Naive thymus-derived CD4-positive, alpha-beta T cell (primary cell): Measurements from ENCODE around the gene SLC25A41. TPM values are rescaled to one million over a fixed set of nuclear protein-coding genes. Genes with fewer than 3 reads are reported as not detected.

Experiments
- ATAC-seq: fragments of 150-1000 bp; cut with Tn5 transposase; 2 replicates; pipeline ENCODE4 v1.10.0; 2021; ENCODE audit warnings: mild to moderate bottlenecking, moderate library complexity
- CTCF ChIA-PET: fragments of 350-600 bp; sonication (Branson Sonifier 250); formaldehyde crosslinking; loops from one replicate; lab custom pipeline; 2021; ENCODE audit warnings: antibody characterized with exemption; lab: Charles Lee
- POLR2A ChIA-PET: fragments of 350-600 bp; sonication (Branson Sonifier 250); formaldehyde crosslinking; loops from one replicate; lab custom pipeline; 2021; ENCODE audit warnings: antibody characterized with exemption, inconsistent platforms; lab: Charles Lee
- DNase-seq, 9 donors: peaks; one replicate each; pipeline versions ENCODE4 v3.0.0 to v3.0.0-alpha.2; 2020 to 2022; ENCODE audit warnings: mixed read lengths in 1 of 9
- H3K27ac ChIP-seq: one replicate; pipeline ENCODE4 v1.7.0; 2013; ENCODE audit warnings: mild to moderate bottlenecking, low read depth, low read length, moderate library complexity
- H3K27me3 ChIP-seq, 2 donors: one replicate each; pipeline ENCODE4 v1.7.0; 2013; ENCODE audit warnings: low read length in 2 of 2, mild to moderate bottlenecking in 2 of 2, moderate library complexity in 2 of 2; ENCODE audit not compliant: control insufficient read depth in 2 of 2, insufficient read depth in 2 of 2
- H3K36me3 ChIP-seq, 3 experiments: 1 replicate in 2 of 3; 2 replicates in 1 of 3; pipeline ENCODE4 v1.7.0; 2013; ENCODE audit warnings: low read length in 3 of 3, mild to moderate bottlenecking in 3 of 3, moderate library complexity in 1 of 3; ENCODE audit not compliant: insufficient read depth in 3 of 3, control insufficient read depth in 2 of 3
- H3K4me1 ChIP-seq, 2 donors: one replicate each; pipeline ENCODE4 v1.7.0; 2013; ENCODE audit warnings: low read length in 2 of 2, mild to moderate bottlenecking in 2 of 2, moderate library complexity in 1 of 2; ENCODE audit not compliant: control insufficient read depth in 2 of 2, insufficient read depth in 2 of 2
- H3K4me3 ChIP-seq: 2 replicates; pipeline ENCODE4 v1.7.0; 2013; ENCODE audit warnings: mild to moderate bottlenecking, low read length
- H3K9me3 ChIP-seq, 3 experiments: 1 replicate in 2 of 3; 2 replicates in 1 of 3; pipeline ENCODE4 v1.7.0; 2013; ENCODE audit warnings: low read length in 3 of 3; ENCODE audit not compliant: control insufficient read depth in 2 of 3
- H3K27ac Mint-ChIP-seq, 9 donors: one replicate each; pipeline ENCODE4 v1.8.0; 2020 to 2022; ENCODE audit warnings: mixed read lengths in 9 of 9, mild to moderate bottlenecking in 8 of 9, moderate library complexity in 5 of 9, inconsistent platforms in 2 of 9
- H3K27me3 Mint-ChIP-seq, 5 donors: one replicate each; pipeline ENCODE4 v1.8.0; 2021 to 2022; ENCODE audit warnings: mixed read lengths in 5 of 5, mild to moderate bottlenecking in 1 of 5
- H3K36me3 Mint-ChIP-seq, 5 donors: one replicate each; pipeline ENCODE4 v1.8.0; 2020 to 2022; ENCODE audit warnings: mixed read lengths in 5 of 5, mild to moderate bottlenecking in 3 of 5, inconsistent platforms in 1 of 5
- H3K4me1 Mint-ChIP-seq, 7 donors: one replicate each; pipeline ENCODE4 v1.8.0; 2020 to 2022; ENCODE audit warnings: mixed read lengths in 7 of 7, mild to moderate bottlenecking in 3 of 7, inconsistent platforms in 1 of 7
- H3K4me3 Mint-ChIP-seq, 10 donors: one replicate each; pipeline ENCODE4 v1.8.0; 2020 to 2022; ENCODE audit warnings: mild to moderate bottlenecking in 10 of 10, mixed read lengths in 10 of 10, moderate library complexity in 6 of 10, inconsistent platforms in 2 of 10
- H3K9me3 Mint-ChIP-seq, 11 donors: one replicate each; pipeline ENCODE4 v1.8.0; 2020 to 2022; ENCODE audit warnings: mixed read lengths in 11 of 11, mild to moderate bottlenecking in 4 of 11, inconsistent platforms in 1 of 11, moderate library complexity in 1 of 11
- intact Hi-C, 2 donors: fragments of 100-400 bp; cut with micrococcal nuclease; formaldehyde crosslinking; loops; one replicate each; pipeline ENCODE4 v1.15.1; 2023
- polyA plus RNA-seq, 2 donors: library from polyadenylated mRNA; unstranded; fragments of 300-500 nt; fragmentation: Illumina TruSeq; gene quantifications; one replicate each; pipeline ENCODE4 v1.2.3, GENCODE V29; 2021
- total RNA-seq, 6 experiments: library from RNA in 5 of 6; stranded (reverse) in 5 of 6; gene quantifications; 1 replicate in 5 of 6; 2 replicates in 1 of 6; pipeline ENCODE4 v1.2.3 and lab custom pipeline; 2021 to 2026

Gene SLC25A41
- total and polyA plus RNA-seq, 7 experiments from 2014 or later: 0.32 TPM; not detected in 6

GRCh38 chr19:6383188-6383587, 50.4 kb downstream of the SLC25A41 start:
- Mint-ChIP-seq H3K36me3 (peaks cover 5 to 37% (median 23%) of the 10 kb centered on the region in 5 donors), H3K27ac (peak overlapping the region in 1 of 9 donors; percentile 70), H3K9me3 (peaks cover 0 to 6% (median 0%) of the 10 kb centered on the region in 11 donors), H3K27me3 (no peaks in the 10 kb centered on the region), H3K4me3 (no peak overlapping the region), H3K4me1 (peaks cover 0 to under 1% (median 0%) of the 10 kb centered on the region in 7 donors)
- intact Hi-C loops: no loop called here
- H3K4me1 ChIP-seq: no peaks in the 10 kb centered on the region
- H3K4me3 ChIP-seq: no peak overlapping the region
- ATAC-seq (no peak), DNase-seq (no peak)
- H3K27me3 ChIP-seq: no peaks in the 10 kb centered on the region
- peaks cover 0 to 89% (median 18%) of the 10 kb centered on the region in 3 experiments for H3K36me3 ChIP-seq
- ChIA-PET CTCF (no interaction called here), POLR2A (interaction anchor here (0.7 kb wide), 1 partner anchor 634 kb away, joined by 4 read pairs; no protein-coding TSS in a partner anchor)
- no peak overlapping the region for H3K27ac ChIP-seq
- H3K9me3 ChIP-seq: peaks cover 0 to 7% (median 0%) of the 10 kb centered on the region in 3 experiments

DNA sequence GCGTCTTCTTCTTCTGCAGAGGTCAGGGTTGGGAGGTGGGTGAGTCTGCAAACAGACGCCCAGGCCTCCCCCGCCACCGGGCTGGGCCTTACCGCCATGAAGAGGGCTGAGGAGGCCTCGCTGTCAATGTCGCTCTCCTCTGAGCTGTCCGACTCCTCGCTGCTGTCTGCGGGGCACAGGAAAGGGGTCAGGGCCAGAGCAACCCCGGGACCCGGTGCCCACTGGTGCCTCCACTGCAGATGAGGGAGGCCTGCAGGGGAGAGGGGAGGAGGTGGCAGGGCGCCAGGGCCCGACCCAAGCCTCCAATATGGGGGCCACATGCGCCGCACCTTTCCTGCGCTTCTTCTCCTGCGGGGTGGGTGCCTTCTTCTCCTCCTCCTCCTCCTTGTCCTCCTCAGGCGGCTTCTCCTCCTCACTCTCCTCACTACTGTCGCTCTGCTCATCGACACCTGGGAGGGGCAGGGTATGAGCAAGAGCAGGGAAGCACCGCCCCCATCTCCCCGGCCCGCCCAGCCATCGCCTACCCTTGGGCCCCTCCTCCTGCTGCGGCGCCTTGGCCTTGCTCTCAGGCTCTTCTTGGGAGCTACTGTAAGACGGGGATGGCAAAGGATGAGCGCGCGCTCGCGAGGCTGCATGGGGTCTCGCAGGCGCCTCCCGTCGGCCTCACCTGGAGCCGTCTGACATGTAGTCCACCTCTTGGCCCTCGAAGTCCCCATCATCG, 52.4 kb downstream of the SLC25A41 start:
- intact Hi-C loops: no loop called here
- peaks cover 0 to 7% (median 0%) of the 10 kb centered on the region in 3 experiments for H3K9me3 ChIP-seq
- no peaks in the 10 kb centered on the region for H3K4me1 ChIP-seq
- H3K27ac ChIP-seq: no peak overlapping the region
- Mint-ChIP-seq H3K36me3 (peaks cover 5 to 28% (median 22%) of the 10 kb centered on the region in 5 donors), H3K27me3 (no peaks in the 10 kb centered on the region), H3K4me3 (no peak overlapping the region), H3K4me1 (no peaks in the 10 kb centered on the region), H3K27ac (peak overlapping the region in 1 of 9 donors; percentile 56), H3K9me3 (peaks cover 0 to 6% (median 0%) of the 10 kb centered on the region in 11 donors)
- CTCF ChIA-PET: no interaction called here
- H3K27me3 ChIP-seq: no peaks in the 10 kb centered on the region
- DNase-seq (no peak), ATAC-seq (no peak)
- H3K36me3 ChIP-seq: peaks cover 0 to 70% (median 16%) of the 10 kb centered on the region in 3 experiments
- POLR2A ChIA-PET: no interaction called here
- no peak overlapping the region for H3K4me3 ChIP-seq

GRCh38 chr19:6379744-6380143, 53.8 kb downstream of the SLC25A41 start:
- ATAC-seq (no peak), DNase-seq (no peak)
- peak overlapping the region in 1 of 9 donors; percentile 62 for H3K27ac Mint-ChIP-seq
- Histone ChIP-seq H3K4me1 (no peaks in the 10 kb centered on the region), H3K27ac (no peak overlapping the region), H3K4me3 (no peak overlapping the region), H3K9me3 (peaks cover 0 to 7% (median 0%) of the 10 kb centered on the region in 3 experiments), H3K36me3 (peaks cover 0 to 57% (median 16%) of the 10 kb centered on the region in 3 experiments), H3K27me3 (no peaks in the 10 kb centered on the region)
- peaks cover 5 to 28% (median 14%) of the 10 kb centered on the region in 5 donors for H3K36me3 Mint-ChIP-seq
- H3K4me1 Mint-ChIP-seq: no peaks in the 10 kb centered on the region
- intact Hi-C loops: no loop called here
- CTCF ChIA-PET: no interaction called here
- POLR2A ChIA-PET: interaction anchor here (0.6 kb wide), 1 partner anchor 198 kb away, joined by 9 read pairs; no protein-coding TSS in a partner anchor
- H3K27me3 Mint-ChIP-seq: no peaks in the 10 kb centered on the region
- H3K4me3 Mint-ChIP-seq: no peak overlapping the region
- H3K9me3 Mint-ChIP-seq: peaks cover 0 to 6% (median 0%) of the 10 kb centered on the region in 11 donors

- H3K36me3 Mint-ChIP-seq: peaks cover 5 to 28% (median 14%) of the 10 kb centered on the region in 5 donors
- H3K4me1 ChIP-seq: peaks cover 0 to 5% of the 10 kb centered on the region in 2 donors
- H3K27me3 Mint-ChIP-seq: no peaks in the 10 kb centered on the region
- no peak overlapping the region for H3K27ac Mint-ChIP-seq
- H3K4me1 Mint-ChIP-seq: peaks cover 0 to 5% (median 4%) of the 10 kb centered on the region in 7 donors
- peaks cover 0 to 6% (median 0%) of the 10 kb centered on the region in 11 donors for H3K9me3 Mint-ChIP-seq
- ATAC-seq (no peak), DNase-seq (no peak)
- no peaks in the 10 kb centered on the region for H3K27me3 ChIP-seq
- no peak overlapping the region for H3K4me3 ChIP-seq
- peaks cover 0 to 47% (median 16%) of the 10 kb centered on the region in 3 experiments for H3K36me3 ChIP-seq
- intact Hi-C loops: no loop called here
- peaks cover 0 to 7% (median 0%) of the 10 kb centered on the region in 3 experiments for H3K9me3 ChIP-seq
- ChIA-PET CTCF (no interaction called here), POLR2A (no interaction called here)
- no peak overlapping the region for H3K27ac ChIP-seq
- no peak overlapping the region for H3K4me3 Mint-ChIP-seq
These were observed 55.1 kb downstream of the SLC25A41 start for GRCh38 chr19:6378486-6378885.

DNA sequence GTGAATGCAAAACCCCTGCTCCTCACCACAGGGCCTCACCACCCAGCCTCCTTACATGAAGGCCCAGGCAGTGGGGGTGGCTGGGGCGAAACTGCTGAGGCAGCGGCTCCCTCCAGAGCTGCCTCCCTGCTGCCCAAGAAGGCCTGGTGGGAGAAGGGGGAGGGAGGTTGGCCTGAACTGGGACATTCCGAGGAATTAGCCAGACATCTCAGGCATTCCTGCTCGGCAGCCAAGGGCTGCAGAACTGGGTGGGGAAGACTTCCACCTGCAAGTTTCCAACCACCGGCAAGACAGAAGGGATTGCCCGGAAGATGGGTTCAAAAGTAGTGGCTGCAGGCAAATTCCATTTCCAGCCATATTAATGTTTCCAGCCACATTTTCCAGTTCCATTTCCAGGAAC, 55.5 kb downstream of the SLC25A41 start:
- no peaks in the 10 kb centered on the region for H3K27me3 Mint-ChIP-seq
- DNase-seq (no peak), ATAC-seq (no peak)
- H3K36me3 Mint-ChIP-seq: peaks cover 5 to 23% (median 14%) of the 10 kb centered on the region in 5 donors
- Histone ChIP-seq H3K27me3 (no peaks in the 10 kb centered on the region), H3K27ac (no peak overlapping the region), H3K9me3 (peaks cover 0 to 7% (median 0%) of the 10 kb centered on the region in 3 experiments), H3K36me3 (peaks cover 0 to 43% (median 16%) of the 10 kb centered on the region in 3 experiments), H3K4me1 (peaks cover 0 to 6% of the 10 kb centered on the region in 2 donors), H3K4me3 (no peak overlapping the region)
- POLR2A ChIA-PET: no interaction called here
- H3K4me3 Mint-ChIP-seq: no peak overlapping the region
- H3K9me3 Mint-ChIP-seq: peaks cover 0 to 6% (median 0%) of the 10 kb centered on the region in 11 donors
- intact Hi-C loops: no loop called here
- H3K4me1 Mint-ChIP-seq: peaks cover 0 to 7% (median 5%) of the 10 kb centered on the region in 7 donors
- H3K27ac Mint-ChIP-seq: no peak overlapping the region
- CTCF ChIA-PET: no interaction called here

- H3K36me3 Mint-ChIP-seq: peaks cover 5 to 20% (median 14%) of the 10 kb centered on the region in 5 donors
- ATAC-seq (no peak), DNase-seq (no peak)
- Histone ChIP-seq H3K9me3 (peaks cover 0 to 7% (median 0%) of the 10 kb centered on the region in 3 experiments), H3K27me3 (no peaks in the 10 kb centered on the region), H3K4me1 (peaks cover 5 to 10% of the 10 kb centered on the region in 2 donors), H3K27ac (no peak overlapping the region), H3K36me3 (peaks cover 0 to 34% (median 13%) of the 10 kb centered on the region in 3 experiments), H3K4me3 (no peak overlapping the region)
- ChIA-PET POLR2A (no interaction called here), CTCF (interaction anchor here (0.6 kb wide), 1 partner anchor 1472 kb away, joined by 3 read pairs; no protein-coding TSS in a partner anchor)
- H3K4me1 Mint-ChIP-seq: peaks cover 4 to 13% (median 9%) of the 10 kb centered on the region in 7 donors
- intact Hi-C loops: no loop called here
- H3K27me3 Mint-ChIP-seq: no peaks in the 10 kb centered on the region
- peaks cover 0 to 6% (median 0%) of the 10 kb centered on the region in 11 donors for H3K9me3 Mint-ChIP-seq
- H3K27ac Mint-ChIP-seq: peak overlapping the region in 3 of 9 donors; percentile 17 to 38 (median 21)
- H3K4me3 Mint-ChIP-seq: no peak overlapping the region
These were observed 56.9 kb downstream of the SLC25A41 start for GRCh38 chr19:6376512-6377190.
